IMR-90 (cell line): ENCODE results near the gene ADAMTS17. TPM values are rescaled to one million over a fixed set of nuclear protein-coding genes. Genes with fewer than 3 reads are reported as not detected.
A peak's percentile ranks its signal among the peaks of the same experiment; 100 is the strongest.

Experiments used
- ATAC-seq: fragments of 200-7000 bp; cut with Tn5 transposase; 2 replicates; pipeline ENCODE4 v1.9.1; 2020; ENCODE audit warnings: low read depth, mild to moderate bottlenecking, moderate library complexity
- BruUV-seq: library from RNA; stranded (reverse); fragments of 400-500 nt; replicated peaks from 2 replicates; lab custom pipeline; 2021; lab: Mats Ljungman, UMichigan
- CTCF ChIA-PET: fragments of 300-600 bp; formaldehyde crosslinking; extraction: SDS; loops from one replicate; lab custom pipeline; 2021; ENCODE audit warnings: antibody characterized with exemption; lab: Yijun Ruan, JAX
- POLR2A ChIA-PET: fragments of 300-600 bp; sonication (Branson Sonifier 250); formaldehyde crosslinking; loops from one replicate; lab custom pipeline; 2022; ENCODE audit warnings: antibody characterized with exemption; ENCODE audit not compliant: unreplicated experiment; lab: Charles Lee
- DNase-seq: peaks from one replicate; pipeline ENCODE4 v3.0.0; 2013
- H2AFZ ChIP-seq: replicated peaks from 2 replicates; pipeline ENCODE3; 2013; ENCODE audit warnings: low read length, mild to moderate bottlenecking; ENCODE audit not compliant: poor library complexity
- H2AK5ac ChIP-seq: 2 replicates; pipeline ENCODE4 v1.6.1; 2013; ENCODE audit warnings: low read depth, low read length, inconsistent platforms
- H2AK9ac ChIP-seq: replicated peaks from 2 replicates; pipeline ENCODE3; 2013; ENCODE audit warnings: mild to moderate bottlenecking, low read depth, low read length, moderate library complexity; ENCODE audit not compliant: poor library complexity
- H2BK120ac ChIP-seq: 2 replicates; pipeline ENCODE4 v1.6.1; 2013; ENCODE audit warnings: low read depth, low read length, inconsistent platforms
- H2BK15ac ChIP-seq: 3 replicates; pipeline ENCODE4 v1.6.1; 2013; ENCODE audit warnings: low read depth, low read length, inconsistent platforms
- H2BK20ac ChIP-seq: 2 replicates; pipeline ENCODE4 v1.6.1; 2013; ENCODE audit warnings: low read depth, mild to moderate bottlenecking, inconsistent platforms, low read length, moderate library complexity
- H2BK5ac ChIP-seq: 2 replicates; pipeline ENCODE4 v1.6.1; 2013; ENCODE audit warnings: mild to moderate bottlenecking, low read depth, low read length, inconsistent platforms; ENCODE audit not compliant: poor library complexity, severe bottlenecking
- H3K14ac ChIP-seq: replicated peaks from 2 replicates; pipeline ENCODE4 v1.6.1; 2013; ENCODE audit warnings: low read depth, low read length, inconsistent platforms
- H3K18ac ChIP-seq: 2 replicates; pipeline ENCODE4 v1.6.1; 2013; ENCODE audit warnings: low read depth, low read length, control low read depth
- H3K23ac ChIP-seq: 2 replicates; pipeline ENCODE4 v1.6.1; 2013; ENCODE audit warnings: low read depth, low read length, inconsistent platforms
- H3K27ac ChIP-seq: 2 replicates; pipeline ENCODE4 v1.5.1; 2013; ENCODE audit warnings: mild to moderate bottlenecking, control low read depth, low read length; ENCODE audit not compliant: insufficient read depth
- H3K27me3 ChIP-seq: 2 replicates; pipeline ENCODE4 v1.6.1; 2013; ENCODE audit warnings: low read length; ENCODE audit not compliant: control insufficient read depth, insufficient read depth
- H3K36me3 ChIP-seq: 2 replicates; pipeline ENCODE4 v1.6.1; 2013; ENCODE audit warnings: low read length, mixed read lengths; ENCODE audit not compliant: control insufficient read depth, insufficient read depth
- H3K4ac ChIP-seq: 2 replicates; pipeline ENCODE4 v1.6.1; 2013; ENCODE audit warnings: low read depth, low read length, inconsistent platforms
- H3K4me1 ChIP-seq: 2 replicates; pipeline ENCODE4 v1.6.1; 2013; ENCODE audit warnings: low read length, mixed read lengths; ENCODE audit not compliant: control insufficient read depth, insufficient read depth
- H3K4me2 ChIP-seq: 2 replicates; pipeline ENCODE4 v1.6.1; 2013; ENCODE audit warnings: low read depth, mild to moderate bottlenecking, control low read depth, low read length, moderate library complexity
- H3K4me3 ChIP-seq: 2 replicates; pipeline ENCODE4 v1.5.1; 2013; ENCODE audit warnings: low read depth, mild to moderate bottlenecking, control low read depth, low read length, moderate library complexity; ENCODE audit not compliant: insufficient read depth
- H3K56ac ChIP-seq: 2 replicates; pipeline ENCODE4 v1.6.1; 2013; ENCODE audit warnings: low read length, inconsistent platforms; ENCODE audit not compliant: insufficient read depth; ENCODE audit errors: extremely low read depth
- H3K79me1 ChIP-seq, 2 experiments: 2 replicates each; pipeline ENCODE4 v1.6.1; 2013; ENCODE audit warnings: low read length in 2 of 2, inconsistent platforms in 1 of 2, low read depth in 1 of 2
- H3K9ac ChIP-seq: 2 replicates; pipeline ENCODE4 v1.6.1; 2013; ENCODE audit warnings: low read depth, low read length, control low read depth
- H3K9me1 ChIP-seq: 2 replicates; pipeline ENCODE4 v1.6.1; 2013; ENCODE audit warnings: low read length, inconsistent platforms; ENCODE audit not compliant: insufficient read depth
- H3K9me3 ChIP-seq: 2 replicates; pipeline ENCODE4 v1.6.1; 2013; ENCODE audit warnings: low read length; ENCODE audit not compliant: control insufficient read depth, insufficient read depth
- H4K20me1 ChIP-seq: 2 replicates; pipeline ENCODE4 v1.6.1; 2013; ENCODE audit warnings: low read length, inconsistent platforms; ENCODE audit not compliant: insufficient read depth
- H4K5ac ChIP-seq: 2 replicates; pipeline ENCODE4 v1.6.1; 2013; ENCODE audit warnings: mild to moderate bottlenecking, low read depth, low read length, control low read depth
- H4K8ac ChIP-seq, 2 experiments: 2 replicates each; pipeline ENCODE4 v1.6.1; 2013; ENCODE audit warnings: low read depth in 2 of 2, low read length in 2 of 2, control low read depth in 1 of 2, inconsistent platforms in 1 of 2
- H4K91ac ChIP-seq: 2 replicates; pipeline ENCODE4 v1.6.1; 2013; ENCODE audit warnings: low read depth, low read length, inconsistent platforms; ENCODE audit not compliant: insufficient read depth
- BHLHE40 ChIP-seq: fragments of 150-350 bp; IDR thresholded peaks from 2 replicates; pipeline ENCODE4 v1.6.1; 2016; ENCODE audit warnings: mild to moderate bottlenecking, low read depth, low read length
- CEBPB ChIP-seq: IDR thresholded peaks from 2 replicates; pipeline ENCODE4 v1.6.1; 2012; ENCODE audit warnings: low read depth, low read length, improper control_type of control experiment
- CHD1 ChIP-seq: IDR thresholded peaks from 2 replicates; pipeline ENCODE4 v1.6.1; 2012; ENCODE audit warnings: low read depth, low read length, improper control_type of control experiment
- ELK1 ChIP-seq: fragments of 150-350 bp; IDR thresholded peaks from 2 replicates; pipeline ENCODE4 v1.6.1; 2016; ENCODE audit warnings: low read depth, mild to moderate bottlenecking, low read length, moderate library complexity, borderline replicate concordance
- FOS ChIP-seq: fragments of 150-350 bp; IDR thresholded peaks from 2 replicates; pipeline ENCODE4 v1.6.1; 2016; ENCODE audit warnings: low read depth, low read length
- MAFK ChIP-seq: IDR thresholded peaks from 2 replicates; pipeline ENCODE4 v1.6.1; 2012; ENCODE audit warnings: low read depth, low read length, improper control_type of control experiment
- MAZ ChIP-seq: IDR thresholded peaks from 2 replicates; pipeline ENCODE4 v1.6.1; 2012; ENCODE audit warnings: low read depth, mild to moderate bottlenecking, low read length, improper control_type of control experiment, moderate library complexity, borderline replicate concordance
- MXI1 ChIP-seq: IDR thresholded peaks from 2 replicates; pipeline ENCODE4 v1.6.1; 2012; ENCODE audit warnings: low read depth, mild to moderate bottlenecking, low read length, moderate library complexity, borderline replicate concordance
- NFE2L2 ChIP-seq: fragments of 150-350 bp; IDR thresholded peaks from 2 replicates; pipeline ENCODE4 v1.6.1; 2016; ENCODE audit warnings: low read depth, mild to moderate bottlenecking, low read length
- RAD21 ChIP-seq: IDR thresholded peaks from 2 replicates; pipeline ENCODE4 v1.6.1; 2012; ENCODE audit warnings: low read length, improper control_type of control experiment
- RFX5 ChIP-seq: IDR thresholded peaks from 2 replicates; pipeline ENCODE4 v1.8.0; 2012; ENCODE audit warnings: low read depth, mild to moderate bottlenecking, low read length, moderate library complexity
- USF2 ChIP-seq: fragments of 150-350 bp; IDR thresholded peaks from 2 replicates; pipeline ENCODE4 v1.6.1; 2017; ENCODE audit warnings: mild to moderate bottlenecking, antibody characterized with exemption, low read length, low read depth
- WGBS, 2 experiments: methylation state at CpG; one replicate each; pipeline versions ENCODE4 v1.1.5 to v1.1.7; 2013; ENCODE audit warnings: missing lambda C conversion rate in 2 of 2; ENCODE audit not compliant: insufficient read length in 1 of 2; ENCODE audit errors: extremely low coverage in 2 of 2; 5-methylcytosine and 5-hydroxymethylcytosine counted together
- dilution Hi-C: fragments of 300-500 bp; cut with HindIII; formaldehyde crosslinking; loops from one replicate; pipeline ENCODE4 v1.14.3; 2018; ENCODE audit warnings: low sequenced_read_pairs; ENCODE audit not compliant: unreplicated experiment
- in situ Hi-C: fragments of 300-500 bp; cut with MboI; formaldehyde crosslinking; loops from 3 replicates; pipeline ENCODE4 v1.14.3; 2019; ENCODE audit warnings: low sequenced_read_pairs, inconsistent platforms, mixed read lengths
- intact Hi-C: fragments of 100-400 bp; cut with micrococcal nuclease; formaldehyde crosslinking; loops from 2 replicates; pipeline ENCODE4 v1.10.0; 2022
- polyA plus RNA-seq, 3 experiments: library from polyadenylated mRNA; depleted of rRNA; stranded (reverse); fragments of >200 nt; gene quantifications; 2 replicates each; pipeline ENCODE4 v1.2.3, GENCODE V29; 2012; ENCODE audit warnings: low replicate concordance in 1 of 3
- total RNA-seq: library from RNA; depleted of rRNA; stranded (reverse); fragments of >200 nt; gene quantifications from 2 replicates; pipeline ENCODE4 v1.2.3, GENCODE V29; 2012
- TF ChIP-seq, protein P1 (sequence below): conservative IDR thresholded peaks from 2 replicates; pipeline ENCODE4 v1.5.1; 2012; ENCODE audit warnings: mild to moderate bottlenecking, low read depth, low read length, improper control_type of control experiment

ADAMTS17 gene
- total and polyA plus RNA-seq, 2 of the 4 experiments (the other 2 are of a cell fraction): 0.03 TPM; not detected in 1

- dilution Hi-C loops: no loop called here
- POLR2A ChIA-PET: no interaction called here
- CTCF ChIA-PET: no interaction called here
Measured at GRCh38 chr15:100133001-100133400, 208.8 kb downstream of the ADAMTS17 start.

More at GRCh38 chr15:100133001-100133400, 208.8 kb downstream of the ADAMTS17 start:
- H3K4me2 ChIP-seq: no peak overlapping the region
- in situ Hi-C loops (no loop called here), intact Hi-C loops (loop anchor here (2.0 to 10.0 kb wide), 2 partner anchors 204 to 858 kb away; no protein-coding TSS in a partner anchor)
- no peak overlapping the region for H2AK9ac ChIP-seq
- no peak overlapping the region for H2BK20ac ChIP-seq
- no peak overlapping the region for H4K5ac ChIP-seq
- H3K9me3 ChIP-seq: no peaks in the 10 kb centered on the region
- H3K79me1 ChIP-seq: no peaks in the 10 kb centered on the region
- H3K4me1 ChIP-seq: no peaks in the 10 kb centered on the region
- no peak overlapping the region for H3K27ac ChIP-seq
- ATAC-seq (no peak), DNase-seq (no peak)
- peaks cover 3% of the 10 kb centered on the region for H3K27me3 ChIP-seq
- no peak for TF ChIP-seq MAFK
- no peak for TF ChIP-seq RFX5
- no peak for TF ChIP-seq RAD21
- no peak for TF ChIP-seq CEBPB
- no peak for TF ChIP-seq MAZ
- no peak for TF ChIP-seq NFE2L2
- TF ChIP-seq, protein P1, sequence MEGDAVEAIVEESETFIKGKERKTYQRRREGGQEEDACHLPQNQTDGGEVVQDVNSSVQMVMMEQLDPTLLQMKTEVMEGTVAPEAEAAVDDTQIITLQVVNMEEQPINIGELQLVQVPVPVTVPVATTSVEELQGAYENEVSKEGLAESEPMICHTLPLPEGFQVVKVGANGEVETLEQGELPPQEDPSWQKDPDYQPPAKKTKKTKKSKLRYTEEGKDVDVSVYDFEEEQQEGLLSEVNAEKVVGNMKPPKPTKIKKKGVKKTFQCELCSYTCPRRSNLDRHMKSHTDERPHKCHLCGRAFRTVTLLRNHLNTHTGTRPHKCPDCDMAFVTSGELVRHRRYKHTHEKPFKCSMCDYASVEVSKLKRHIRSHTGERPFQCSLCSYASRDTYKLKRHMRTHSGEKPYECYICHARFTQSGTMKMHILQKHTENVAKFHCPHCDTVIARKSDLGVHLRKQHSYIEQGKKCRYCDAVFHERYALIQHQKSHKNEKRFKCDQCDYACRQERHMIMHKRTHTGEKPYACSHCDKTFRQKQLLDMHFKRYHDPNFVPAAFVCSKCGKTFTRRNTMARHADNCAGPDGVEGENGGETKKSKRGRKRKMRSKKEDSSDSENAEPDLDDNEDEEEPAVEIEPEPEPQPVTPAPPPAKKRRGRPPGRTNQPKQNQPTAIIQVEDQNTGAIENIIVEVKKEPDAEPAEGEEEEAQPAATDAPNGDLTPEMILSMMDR: no peak
- TF ChIP-seq CHD1: no peak
- no peak for TF ChIP-seq MXI1
- TF ChIP-seq BHLHE40: no peak
- TF ChIP-seq FOS: no peak
- TF ChIP-seq ELK1: no peak
- no peak for TF ChIP-seq USF2
- H3K4me3 ChIP-seq: no peak overlapping the region
- H3K4ac ChIP-seq: no peak overlapping the region
- no peak overlapping the region for H4K8ac ChIP-seq
- H2BK5ac ChIP-seq: no peak overlapping the region
- no peaks in the 10 kb centered on the region for H4K20me1 ChIP-seq
- no peak overlapping the region for H3K9ac ChIP-seq
- no peak overlapping the region for H2BK120ac ChIP-seq
- H3K56ac ChIP-seq: no peak overlapping the region
- H3K14ac ChIP-seq: no peak overlapping the region
- H3K9me1 ChIP-seq: no peaks in the 10 kb centered on the region
- WGBS, 2 experiments: no CpG with 5 or more reads among the region's 3 CpGs
- no TSS peak for BruUV-seq
- H3K36me3 ChIP-seq: no peaks in the 10 kb centered on the region
- H2BK15ac ChIP-seq: no peak overlapping the region
- no peak overlapping the region for H2AK5ac ChIP-seq
- H3K23ac ChIP-seq: no peak overlapping the region
- no peak overlapping the region for H3K18ac ChIP-seq
- no peak overlapping the region for H4K91ac ChIP-seq
- H2AFZ ChIP-seq: peak overlapping the region; percentile 21
